H9 (cell line): ENCODE measurements around the gene TNIK. TPM values are rescaled to one million over a fixed set of nuclear protein-coding genes. Genes with fewer than 3 reads are reported as not detected.

Experiments
- DNase-seq: peaks from one replicate; pipeline ENCODE4 v3.0.0-alpha.2; 2017
- H2AFZ ChIP-seq: one replicate; pipeline ENCODE4 v1.6.1; 2013; ENCODE audit warnings: mild to moderate bottlenecking, low read length, control low read depth, moderate library complexity
- H2AK5ac ChIP-seq: 2 replicates; pipeline ENCODE4 v1.6.1; 2013; ENCODE audit warnings: low read length, control low read depth, mixed read lengths; ENCODE audit not compliant: insufficient read length
- H2BK120ac ChIP-seq: one replicate; pipeline ENCODE4 v1.6.1; 2013; ENCODE audit warnings: low read depth, mild to moderate bottlenecking, low read length, control low read depth, inconsistent platforms; ENCODE audit not compliant: poor library complexity, severe bottlenecking
- H2BK12ac ChIP-seq: 2 replicates; pipeline ENCODE4 v1.6.1; 2013; ENCODE audit warnings: low read length, control low read depth, mixed read lengths, low read depth; ENCODE audit not compliant: insufficient read length
- H2BK15ac ChIP-seq: 2 replicates; pipeline ENCODE4 v1.6.1; 2013; ENCODE audit warnings: low read depth, low read length, control low read depth
- H2BK20ac ChIP-seq: one replicate; pipeline ENCODE4 v1.6.1; 2013; ENCODE audit warnings: low read depth, mild to moderate bottlenecking, low read length, control low read depth, inconsistent platforms; ENCODE audit not compliant: poor library complexity, severe bottlenecking
- H2BK5ac ChIP-seq: 2 replicates; pipeline ENCODE4 v1.6.1; 2013; ENCODE audit warnings: low read length, control low read depth, mixed read lengths; ENCODE audit not compliant: insufficient read length
- H3K14ac ChIP-seq: 2 replicates; pipeline ENCODE4 v1.6.1; 2013; ENCODE audit warnings: low read length, control low read depth; ENCODE audit not compliant: insufficient read depth
- H3K18ac ChIP-seq: 2 replicates; pipeline ENCODE4 v1.6.1; 2013; ENCODE audit warnings: low read depth, mild to moderate bottlenecking, mixed read lengths, low read length, control low read depth; ENCODE audit not compliant: insufficient read length
- H3K23ac ChIP-seq: 2 replicates; pipeline ENCODE4 v1.6.1; 2013; ENCODE audit warnings: low read length, control low read depth, mixed read lengths, low read depth; ENCODE audit not compliant: insufficient read length
- H3K23me2 ChIP-seq: 2 replicates; pipeline ENCODE4 v1.6.1; 2013; ENCODE audit warnings: low read depth, mild to moderate bottlenecking, mixed read lengths, low read length, control low read depth; ENCODE audit not compliant: insufficient read length, poor library complexity, severe bottlenecking
- H3K27ac ChIP-seq: 2 replicates; pipeline ENCODE4 v1.5.1; 2013; ENCODE audit warnings: low read length, control low read depth, mixed read lengths, low read depth; ENCODE audit not compliant: insufficient read length
- H3K27me3 ChIP-seq: 2 replicates; pipeline ENCODE4 v1.6.1; 2013; ENCODE audit warnings: low read length, control low read depth, inconsistent platforms; ENCODE audit not compliant: insufficient read depth
- H3K4ac ChIP-seq: 2 replicates; pipeline ENCODE4 v1.6.1; 2013; ENCODE audit warnings: low read depth, mild to moderate bottlenecking, control low read depth, inconsistent platforms, low read length, moderate library complexity
- H3K4me1 ChIP-seq: 2 replicates; pipeline ENCODE4 v1.6.1; 2013; ENCODE audit warnings: low read length, control low read depth, inconsistent platforms; ENCODE audit not compliant: insufficient read depth
- H3K4me2 ChIP-seq: 2 replicates; pipeline ENCODE4 v1.6.1; 2013; ENCODE audit warnings: low read length, control low read depth, mixed read lengths; ENCODE audit not compliant: insufficient read length, insufficient read depth
- H3K56ac ChIP-seq: 2 replicates; pipeline ENCODE4 v1.6.1; 2013; ENCODE audit warnings: low read depth, mild to moderate bottlenecking, mixed read lengths, low read length, control low read depth; ENCODE audit not compliant: insufficient read length
- H3K79me1 ChIP-seq: 2 replicates; pipeline ENCODE4 v1.6.1; 2013; ENCODE audit warnings: low read depth, mild to moderate bottlenecking, moderate library complexity, low read length, control low read depth, inconsistent platforms; ENCODE audit not compliant: insufficient read depth, poor library complexity, severe bottlenecking
- H3K79me2 ChIP-seq: 2 replicates; pipeline ENCODE4 v1.6.1; 2013; ENCODE audit warnings: low read length, control low read depth, inconsistent platforms; ENCODE audit not compliant: insufficient read depth
- H3K9ac ChIP-seq: 2 replicates; pipeline ENCODE4 v1.6.1; 2013; ENCODE audit warnings: low read length, control low read depth, mixed read lengths; ENCODE audit not compliant: insufficient read length; ENCODE audit errors: extremely low read depth
- H3K9me3 ChIP-seq: one replicate; pipeline ENCODE4 v1.6.1; 2013; ENCODE audit warnings: low read depth, low read length, inconsistent platforms; ENCODE audit not compliant: control insufficient read depth
- H3T11ph ChIP-seq: one replicate; pipeline ENCODE4 v1.6.1; 2013; ENCODE audit warnings: mild to moderate bottlenecking, low read length, control low read depth, inconsistent platforms
- H4K20me1 ChIP-seq: one replicate; pipeline ENCODE4 v1.6.1; 2013; ENCODE audit not compliant: control insufficient read depth, insufficient read length, insufficient read depth
- H4K5ac ChIP-seq: 2 replicates; pipeline ENCODE4 v1.6.1; 2013; ENCODE audit warnings: low read depth, mild to moderate bottlenecking, mixed read lengths, low read length, control low read depth; ENCODE audit not compliant: insufficient read length
- H4K8ac ChIP-seq: replicated peaks from 2 replicates; pipeline ENCODE4 v1.6.1; 2013; ENCODE audit warnings: low read length, control low read depth, mixed read lengths, low read depth; ENCODE audit not compliant: insufficient read length
- H4K91ac ChIP-seq: 2 replicates; pipeline ENCODE4 v1.6.1; 2013; ENCODE audit warnings: low read depth, mild to moderate bottlenecking, moderate library complexity, mixed read lengths, low read length, control low read depth; ENCODE audit not compliant: insufficient read length
- H3K27ac Mint-ChIP-seq, 3 experiments: 2 replicates in 2 of 3; 3 replicates in 1 of 3; pipeline ENCODE4 v1.8.0; 2020 to 2021; ENCODE audit warnings: mixed read lengths in 3 of 3, mild to moderate bottlenecking in 1 of 3, moderate library complexity in 1 of 3
- H3K27me3 Mint-ChIP-seq: 2 replicates; pipeline ENCODE4 v1.8.0; 2021; ENCODE audit warnings: low read depth, mild to moderate bottlenecking, moderate library complexity, mixed read lengths
- H3K36me3 Mint-ChIP-seq, 3 experiments: 2 replicates in 2 of 3; 3 replicates in 1 of 3; pipeline ENCODE4 v1.8.0; 2020 to 2021; ENCODE audit warnings: low read depth in 3 of 3, mixed read lengths in 3 of 3; ENCODE audit not compliant: insufficient read depth in 1 of 3
- H3K4me1 Mint-ChIP-seq, 2 experiments: 2 replicates each; pipeline ENCODE4 v1.8.0; 2020; ENCODE audit warnings: mixed read lengths in 2 of 2
- H3K4me3 Mint-ChIP-seq, 2 experiments: 2 replicates in 1 of 2; 3 replicates in 1 of 2; pipeline ENCODE4 v1.8.0; 2020 to 2021; ENCODE audit warnings: mild to moderate bottlenecking in 2 of 2, mixed read lengths in 2 of 2, moderate library complexity in 1 of 2
- H3K9me3 Mint-ChIP-seq, 2 experiments: 2 replicates in 1 of 2; 3 replicates in 1 of 2; pipeline ENCODE4 v1.8.0; 2020; ENCODE audit warnings: mild to moderate bottlenecking in 2 of 2, mixed read lengths in 2 of 2, moderate library complexity in 1 of 2
- WGBS: extraction: QIAGEN DNeasy Blood & Tissue Kit; methylation state at CpG from one replicate; pipeline ENCODE4 v1.1.7; 2013; ENCODE audit warnings: missing lambda C conversion rate, low lambda C conversion rate, mixed read lengths; ENCODE audit not compliant: insufficient read length; ENCODE audit errors: extremely low coverage; 5-methylcytosine and 5-hydroxymethylcytosine counted together
- total RNA-seq: library from RNA; stranded (reverse); gene quantifications from 2 replicates; pipeline ENCODE4 v1.2.1, GENCODE V29; 2021
- TF ChIP-seq, protein P1 (sequence below): fragments of 200-600 bp; sonication (generic); conservative IDR thresholded peaks from 3 replicates; pipeline ENCODE4 v1.8.0; 2021; ENCODE audit warnings: antibody characterized with exemption, mild to moderate bottlenecking

Gene TNIK
- total RNA-seq, 1 experiment from 2014 or later = 15.9 TPM

DNA sequence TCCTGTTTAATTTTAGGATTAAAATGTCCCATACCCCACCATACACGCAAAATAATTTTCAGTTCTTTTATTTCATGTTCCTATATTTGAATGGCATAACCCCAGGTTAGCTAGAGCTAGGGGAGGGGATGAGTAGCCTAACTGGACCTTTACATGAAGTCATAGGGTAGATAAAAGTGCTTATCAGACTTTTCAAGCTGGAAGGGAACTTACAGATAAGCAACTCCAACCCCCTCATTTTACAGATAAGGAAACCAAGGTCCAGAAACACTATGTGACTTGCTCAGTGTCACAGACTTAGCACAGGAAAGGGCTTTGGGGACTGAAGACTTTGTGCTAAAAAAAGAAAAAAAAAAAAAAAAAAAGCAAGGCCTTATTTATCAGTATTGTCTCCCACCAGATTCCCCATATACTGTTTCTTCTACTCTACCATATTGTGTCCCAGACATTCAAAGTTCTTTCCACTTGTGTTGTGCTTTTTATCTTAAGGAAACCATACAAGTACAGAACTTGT is 10.6 kb upstream of the TNIK start:
- Histone ChIP-seq H3K79me2 (no peaks in the 10 kb centered on the region), H3T11ph (no peak overlapping the region), H3K4ac (no peak overlapping the region), H3K27ac (no peak overlapping the region), H3K23me2 (no peaks in the 10 kb centered on the region), H2BK20ac (no peak overlapping the region), H3K23ac (no peak overlapping the region), H2AK5ac (no peak overlapping the region), H3K9me3 (no peaks in the 10 kb centered on the region), H3K79me1 (no peaks in the 10 kb centered on the region), H3K56ac (no peak overlapping the region), H3K4me2 (no peak overlapping the region), H3K14ac (no peak overlapping the region), H4K5ac (no peak overlapping the region), H2BK12ac (no peak overlapping the region), H3K18ac (no peak overlapping the region), H3K27me3 (no peaks in the 10 kb centered on the region), H3K4me1 (no peaks in the 10 kb centered on the region; the same call in 1 of the 2 replicates), H4K20me1 (no peaks in the 10 kb centered on the region), H2BK15ac (no peak overlapping the region), H2AFZ (no peak overlapping the region), H4K8ac (no peak overlapping the region), H2BK5ac (no peak overlapping the region), H2BK120ac (no peak overlapping the region), H4K91ac (no peak overlapping the region), H3K9ac (no peak overlapping the region)
- peaks cover 11 to 13% of the 10 kb centered on the region in 2 experiments for H3K4me1 Mint-ChIP-seq
- no peak overlapping the region; a peak in 1 of 7 replicates for H3K27ac Mint-ChIP-seq
- TF ChIP-seq, protein P1, sequence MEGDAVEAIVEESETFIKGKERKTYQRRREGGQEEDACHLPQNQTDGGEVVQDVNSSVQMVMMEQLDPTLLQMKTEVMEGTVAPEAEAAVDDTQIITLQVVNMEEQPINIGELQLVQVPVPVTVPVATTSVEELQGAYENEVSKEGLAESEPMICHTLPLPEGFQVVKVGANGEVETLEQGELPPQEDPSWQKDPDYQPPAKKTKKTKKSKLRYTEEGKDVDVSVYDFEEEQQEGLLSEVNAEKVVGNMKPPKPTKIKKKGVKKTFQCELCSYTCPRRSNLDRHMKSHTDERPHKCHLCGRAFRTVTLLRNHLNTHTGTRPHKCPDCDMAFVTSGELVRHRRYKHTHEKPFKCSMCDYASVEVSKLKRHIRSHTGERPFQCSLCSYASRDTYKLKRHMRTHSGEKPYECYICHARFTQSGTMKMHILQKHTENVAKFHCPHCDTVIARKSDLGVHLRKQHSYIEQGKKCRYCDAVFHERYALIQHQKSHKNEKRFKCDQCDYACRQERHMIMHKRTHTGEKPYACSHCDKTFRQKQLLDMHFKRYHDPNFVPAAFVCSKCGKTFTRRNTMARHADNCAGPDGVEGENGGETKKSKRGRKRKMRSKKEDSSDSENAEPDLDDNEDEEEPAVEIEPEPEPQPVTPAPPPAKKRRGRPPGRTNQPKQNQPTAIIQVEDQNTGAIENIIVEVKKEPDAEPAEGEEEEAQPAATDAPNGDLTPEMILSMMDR = no peak
- DNase-seq = no peak
- H3K4me3 Mint-ChIP-seq = no peak overlapping the region
- peaks cover 0 to 2% (median 0%) of the 10 kb centered on the region in 3 experiments; a peak in 1 of 7 replicates for H3K36me3 Mint-ChIP-seq
- H3K9me3 Mint-ChIP-seq = peaks cover 2% of the 10 kb centered on the region in 2 experiments; a peak in 2 of 5 replicates
- H3K27me3 Mint-ChIP-seq = no peaks in the 10 kb centered on the region; the same call in 1 of the 2 replicates
- no CpG with 5 or more reads among the region's 1 CpG for WGBS
